Spleen (tissue), 11 donors: ENCODE measurements around the gene YJU2. TPM values are rescaled to one million over a fixed set of nuclear protein-coding genes. Genes with fewer than 3 reads are reported as not detected.
A peak's percentile ranks its signal among the peaks of the same experiment; 100 is the strongest.
"Not testable (repeated sequence)": the region's sequence is repeated elsewhere in the genome, so short reads cannot be mapped to it uniquely, and the experiment has no call there.

Experiments
- DNase-seq: peaks from one replicate; pipeline ENCODE4 v3.0.0-alpha.2; 2020
- H3K27ac ChIP-seq, 8 donors: fragments of 200-600 bp; sonication (generic) in 7 of 8; 1 replicate in 4 of 8; 2 replicates in 4 of 8; pipeline versions ENCODE4 v1.5.0 to v1.8.0; 2016 to 2021; ENCODE audit warnings: inconsistent platforms in 4 of 8, mild to moderate bottlenecking in 4 of 8, moderate library complexity in 1 of 8
- H3K27me3 ChIP-seq, 7 donors: fragments of 200-600 bp; sonication (generic) in 6 of 7; replicated peaks in 1 of 7; 1 replicate in 4 of 7; 2 replicates in 3 of 7; pipeline versions ENCODE4 v1.5.0 to v1.8.0; 2016 to 2021; ENCODE audit warnings: inconsistent platforms in 3 of 7, mild to moderate bottlenecking in 1 of 7
- H3K36me3 ChIP-seq, 6 donors: fragments of 200-600 bp; sonication (generic) in 5 of 6; 1 replicate in 4 of 6; 2 replicates in 2 of 6; pipeline versions ENCODE4 v1.5.0 to v1.8.0; 2016 to 2021; ENCODE audit warnings: inconsistent platforms in 2 of 6
- H3K4me1 ChIP-seq, 6 donors: fragments of 200-600 bp; sonication (generic) in 5 of 6; 1 replicate in 3 of 6; 2 replicates in 3 of 6; pipeline versions ENCODE4 v1.5.0 to v1.8.0; 2016 to 2021; ENCODE audit warnings: inconsistent platforms in 3 of 6
- H3K4me3 ChIP-seq, 8 donors: fragments of 200-600 bp; sonication (generic) in 7 of 8; 1 replicate in 4 of 8; 2 replicates in 4 of 8; pipeline versions ENCODE4 v1.5.0 to v1.8.0; 2016 to 2021; ENCODE audit warnings: inconsistent platforms in 4 of 8, mild to moderate bottlenecking in 4 of 8, moderate library complexity in 2 of 8
- H3K9me3 ChIP-seq, 8 donors: fragments of 200-600 bp; sonication (generic) in 7 of 8; 1 replicate in 4 of 8; 2 replicates in 4 of 8; pipeline versions ENCODE4 v1.5.0 to v1.8.0; 2016 to 2021; ENCODE audit warnings: inconsistent platforms in 4 of 8
- CTCF ChIP-seq, 11 experiments: fragments of 200-600 bp in 7 of 11; fragments of 450-650 bp in 4 of 11; sonication (generic) in 4 of 11; IDR thresholded peaks in 8 of 11; conservative IDR thresholded peaks in 3 of 11; 1 replicate in 7 of 11; 2 replicates in 4 of 11; pipeline versions ENCODE4 v1.4.0 to v1.8.0; 2016 to 2021; ENCODE audit warnings: antibody characterized with exemption in 11 of 11, inconsistent platforms in 4 of 11, mild to moderate bottlenecking in 1 of 11
- POLR2A ChIP-seq, 3 donors: fragments of 450-650 bp; IDR thresholded peaks; one replicate each; pipeline ENCODE4 v1.5.1; 2017; ENCODE audit warnings: antibody characterized with exemption in 3 of 3, mild to moderate bottlenecking in 1 of 3
- POLR2AphosphoS5 ChIP-seq, 3 donors: sonication (generic); formaldehyde crosslinking; IDR thresholded peaks; one replicate each; pipeline ENCODE4 v1.5.1; 2017; ENCODE audit warnings: antibody characterized with exemption in 3 of 3
- WGBS, 5 donors: extraction: QIAGEN DNeasy Blood & Tissue Kit in 3 of 5; methylation state at CpG; one replicate each; pipeline versions ENCODE4 v1.1.5 to v1.1.7; 2013 to 2018; 5-methylcytosine and 5-hydroxymethylcytosine counted together
- intact Hi-C: fragments of 100-400 bp; cut with DNase I; formaldehyde crosslinking; loops from one replicate; pipeline ENCODE4 v1.15.0; 2023; ENCODE audit warnings: low total_unique reads
- polyA plus RNA-seq, 3 donors: library from polyadenylated mRNA; stranded (reverse); fragments of 200-250 nt; gene quantifications; one replicate each; pipeline ENCODE4 v1.2.1, GENCODE V29; 2013
- total RNA-seq, 7 donors: library from RNA; depleted of rRNA in 3 of 7; stranded (reverse); fragments of >200 nt in 3 of 7; fragmentation: NEBNext Ultra II Directional in 4 of 7; extraction: Animal tissue kit (Norgen Biotek cat#: 25700) in 4 of 7; gene quantifications; one replicate each; pipeline versions ENCODE4 v1.1.0 to v1.2.1, GENCODE V29; 2016 to 2021
- donor health status: healthy with polysubstance abuse.
- donor health status: DM: no; HTN: no; CAD: no; lungs with moderate emphysema.
- donor health status: DM: no; HTN: no; CAD: no.
- donor health status: Bipolar disorder and iron deficiency.
- donor health status: healthy.
- donor health status: DM: no; HTN: no; CAD: no.
- donor health status: DM: yes; HTN: yes; CAD: no.

YJU2 gene
- total and polyA plus RNA-seq, 10 donors, result 17.4 to 34.0 (median 22.5) TPM

GRCh38 chr19:4238831-4239230 is 8.0 kb upstream of the YJU2 start:
- Histone ChIP-seq H3K36me3 (peaks cover 0 to 9% (median 0%) of the 10 kb centered on the region in 6 donors), H3K27ac (no peak overlapping the region), H3K4me3 (no peak overlapping the region), H3K4me1 (no peaks in the 10 kb centered on the region), H3K27me3 (peaks cover 0 to 2% (median 0%) of the 10 kb centered on the region in 7 donors), H3K9me3 (peaks cover 0 to 20% (median 15%) of the 10 kb centered on the region in 8 donors)
- intact Hi-C loops, result no loop called here
- TF ChIP-seq CTCF (IDR thresholded peaks at IDR 0.05 in 8 of 11, conservative IDR thresholded peaks at IDR 0.05 in 3 of 11) (no peak), POLR2A (IDR thresholded peaks at IDR 0.05) (no peak), POLR2AphosphoS5 (IDR thresholded peaks at IDR 0.05) (no peak)
- no peak for DNase-seq
- 88 to 94% (median 91%) methylated on average over 4 of the region's 4 CpGs for WGBS, 5 donors

- WGBS, 5 donors, result 62 to 75% (median 67%) methylated on average over 5 of the region's 5 CpGs
Observed at GRCh38 chr19:4241824-4242430, 5.0 kb upstream of the YJU2 start.

GRCh38 chr19:4245938-4246337 is 942 bp upstream of the YJU2 start:
- DNase-seq, result not testable (repeated sequence)
- 94 to 98% (median 96%) methylated on average over 6 of the region's 6 CpGs for WGBS, 5 donors

More at GRCh38 chr19:4241824-4242430, 5.0 kb upstream of the YJU2 start:
- intact Hi-C loops, result no loop called here
- TF ChIP-seq POLR2A (IDR thresholded peaks at IDR 0.05), result no peak
- no peak for TF ChIP-seq POLR2AphosphoS5 (IDR thresholded peaks at IDR 0.05)
- TF ChIP-seq CTCF (IDR thresholded peaks at IDR 0.05 in 8 of 11, conservative IDR thresholded peaks at IDR 0.05 in 3 of 11), result no peak
- Histone ChIP-seq H3K4me3 (no peak overlapping the region), H3K27me3 (no peaks in the 10 kb centered on the region), H3K9me3 (peaks cover 0 to 20% (median 15%) of the 10 kb centered on the region in 8 donors), H3K36me3 (peaks cover 0 to 7% (median 0%) of the 10 kb centered on the region in 6 donors), H3K4me1 (peaks cover 0 to 8% (median 7%) of the 10 kb centered on the region in 6 donors), H3K27ac (peak overlapping the region in 4 of 8 donors; percentile 31 to 63 (median 61))
- no peak for DNase-seq

GRCh38 chr19:4256563-4256962 is 9.7 kb downstream of the YJU2 start:
- WGBS, 5 donors, result 87 to 100% (median 97%) methylated on average over 2 to 4 of the region's 4 CpGs
- Histone ChIP-seq H3K4me3 (no peak overlapping the region), H3K9me3 (peaks cover 0 to 21% (median 12%) of the 10 kb centered on the region in 8 donors), H3K4me1 (peaks cover 0 to 11% (median 0%) of the 10 kb centered on the region in 6 donors), H3K27ac (no peak overlapping the region), H3K27me3 (no peaks in the 10 kb centered on the region), H3K36me3 (peaks cover 4 to 100% (median 98%) of the 10 kb centered on the region in 6 donors)
- no peak for DNase-seq
- TF ChIP-seq POLR2AphosphoS5 (IDR thresholded peaks at IDR 0.05) (no peak), POLR2A (IDR thresholded peaks at IDR 0.05) (no peak), CTCF (IDR thresholded peaks at IDR 0.05 in 8 of 11, conservative IDR thresholded peaks at IDR 0.05 in 3 of 11) (no peak)
- intact Hi-C loops, result no loop called here

More at GRCh38 chr19:4245938-4246337, 942 bp upstream of the YJU2 start:
- peaks cover 0 to 19% (median 15%) of the 10 kb centered on the region in 8 donors for H3K9me3 ChIP-seq
- intact Hi-C loops, H3K27me3 ChIP-seq: not testable (repeated sequence)
- peak overlapping the region in 2 of 8 donors; percentile 56 to 77 for H3K4me3 ChIP-seq
- H3K4me1 ChIP-seq, result peaks cover 0 to 22% (median 18%) of the 10 kb centered on the region in 6 donors
- H3K27ac ChIP-seq, result peak overlapping the region in 4 of 8 donors; percentile 96 to 99 (median 98)
- peaks cover 3 to 29% (median 23%) of the 10 kb centered on the region in 6 donors for H3K36me3 ChIP-seq
